GM18861 (cell line): ENCODE results near the gene ENPP4.
"Not testable (repeated sequence)": the region's sequence is repeated elsewhere in the genome, so short reads cannot be mapped to it uniquely, and the experiment has no call there.

Source experiments
- ATAC-seq: cut with Tn5 transposase; IDR thresholded peaks from one replicate; pipeline ENCODE4 v1.9.1; 2021; ENCODE audit not compliant: unreplicated experiment

Gene ENPP4

DNA sequence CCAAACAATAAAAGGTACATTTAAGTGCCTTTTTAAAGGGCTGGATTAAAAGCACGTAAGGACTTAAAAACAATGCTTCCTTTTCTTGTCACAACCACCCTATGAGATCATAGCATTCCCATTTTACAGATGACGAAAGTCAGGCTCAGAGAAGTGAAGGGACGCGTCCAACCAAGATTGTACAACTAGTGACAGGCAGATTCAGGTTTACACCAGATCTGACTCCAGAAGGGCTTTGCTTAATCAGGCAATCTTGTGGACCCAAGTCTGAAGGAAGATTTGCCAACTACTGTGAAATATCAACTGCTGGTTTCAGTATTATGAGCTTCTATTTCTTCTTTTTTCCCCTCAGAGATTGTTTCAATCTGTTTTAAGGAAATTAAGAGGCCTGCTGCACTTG lies 877 bp downstream of the ENPP4 start:
- ATAC-seq, result no peak

- not testable (repeated sequence) for ATAC-seq
Measured at GRCh38 chr6:46131291-46131690, 1.5 kb downstream of the ENPP4 start.

- ATAC-seq, result no peak
Measured at GRCh38 chr6:46134216-46134615, 4.4 kb downstream of the ENPP4 start.

GRCh38 chr6:46135176-46135575 lies 5.4 kb downstream of the ENPP4 start:
- ATAC-seq, result no peak

DNA sequence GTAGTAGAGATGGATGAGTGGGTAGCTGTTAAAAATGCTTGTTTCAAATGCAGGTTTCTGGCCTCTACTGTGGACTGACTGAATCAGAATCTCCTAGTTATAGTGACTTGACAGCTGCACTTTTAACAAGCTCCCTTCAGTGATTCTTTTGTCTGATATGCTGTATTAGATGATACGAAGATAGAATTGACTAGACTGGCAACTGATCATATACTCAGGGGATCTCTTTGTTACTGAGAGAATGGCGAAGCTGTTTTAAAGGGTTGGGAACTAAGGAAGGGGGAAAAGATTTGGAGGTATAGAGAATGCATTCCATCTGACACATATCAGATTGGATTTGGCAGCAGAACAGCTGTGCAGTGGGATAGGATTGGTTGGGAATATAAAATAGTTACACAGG lies 7.0 kb downstream of the ENPP4 start:
- ATAC-seq, result no peak

- ATAC-seq, result peak; percentile 54
Measured at GRCh38 chr6:46137387-46137786, 7.6 kb downstream of the ENPP4 start.

- peak; percentile 85 for ATAC-seq
Measured at GRCh38 chr6:46138281-46138680, 8.5 kb downstream of the ENPP4 start.

GRCh38 chr6:46144270-46144669 lies 14.5 kb downstream of the ENPP4 start:
- no peak for ATAC-seq

GRCh38 chr6:46149066-46149465 lies 19.3 kb downstream of the ENPP4 start:
- ATAC-seq, result not testable (repeated sequence)

GRCh38 chr6:46156701-46157100 lies 26.9 kb downstream of the ENPP4 start:
- ATAC-seq, result no peak

GRCh38 chr6:46159229-46159628 lies 29.4 kb downstream of the ENPP4 start:
- ATAC-seq, result no peak

DNA sequence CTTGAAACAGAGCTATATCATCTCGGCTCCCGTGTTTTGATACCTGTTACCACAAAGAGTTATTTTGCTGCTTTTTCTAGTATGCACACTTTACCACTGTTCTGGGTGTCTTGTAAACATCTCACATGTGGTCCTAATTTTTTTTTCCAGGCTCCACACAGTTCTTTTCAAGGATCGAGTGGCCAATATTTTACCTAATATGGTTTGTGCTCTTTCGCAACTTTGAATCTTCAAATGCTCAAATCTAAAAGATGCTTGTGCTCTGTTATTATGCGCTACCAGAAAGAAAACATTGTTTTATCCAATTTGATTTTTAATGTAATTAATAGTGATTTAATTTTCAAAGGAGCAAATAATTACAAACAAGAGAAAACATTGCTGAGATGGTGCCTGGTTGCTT lies 30.3 kb downstream of the ENPP4 start:
- ATAC-seq, result no peak

GRCh38 chr6:46170357-46171289 lies 40.8 kb downstream of the ENPP4 start, which contains the start of gene ENPP5:
Gene ENPP5, minus strand, starts transcription at chr6:46170980. Its CDS starts 2,718 bp downstream, at chr6:46168262.
- ATAC-seq, result peak; percentile 72

DNA sequence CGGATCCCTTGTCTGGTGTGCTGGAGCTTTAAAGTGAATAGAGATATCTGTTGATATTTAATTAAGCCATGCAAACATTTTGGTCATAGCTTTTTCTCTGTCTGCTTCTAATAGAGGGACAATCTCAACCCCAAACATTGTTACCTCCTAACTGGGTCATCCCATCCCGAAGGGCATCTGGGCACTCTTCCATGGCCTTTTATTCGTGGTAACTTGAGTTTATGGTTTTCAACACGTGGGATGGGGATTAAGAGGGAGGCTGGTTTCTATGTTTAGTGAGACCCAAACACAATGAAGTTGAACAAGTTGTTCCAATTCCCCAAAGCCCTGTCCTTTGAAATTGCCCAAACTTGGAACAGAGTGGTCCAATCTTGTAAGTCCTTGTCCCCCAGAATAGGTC lies 42.4 kb downstream of the ENPP4 start:
- ATAC-seq, result no peak

GRCh38 chr6:46174904-46175303 lies 45.1 kb downstream of the ENPP4 start:
- no peak for ATAC-seq

- peak; percentile 90 for ATAC-seq
Measured at GRCh38 chr6:46175446-46175845, 45.7 kb downstream of the ENPP4 start.

- ATAC-seq, result no peak
Measured at GRCh38 chr6:46175976-46176375, 46.2 kb downstream of the ENPP4 start.

- ATAC-seq, result no peak
Measured at GRCh38 chr6:46184114-46184513, 54.3 kb downstream of the ENPP4 start.

DNA sequence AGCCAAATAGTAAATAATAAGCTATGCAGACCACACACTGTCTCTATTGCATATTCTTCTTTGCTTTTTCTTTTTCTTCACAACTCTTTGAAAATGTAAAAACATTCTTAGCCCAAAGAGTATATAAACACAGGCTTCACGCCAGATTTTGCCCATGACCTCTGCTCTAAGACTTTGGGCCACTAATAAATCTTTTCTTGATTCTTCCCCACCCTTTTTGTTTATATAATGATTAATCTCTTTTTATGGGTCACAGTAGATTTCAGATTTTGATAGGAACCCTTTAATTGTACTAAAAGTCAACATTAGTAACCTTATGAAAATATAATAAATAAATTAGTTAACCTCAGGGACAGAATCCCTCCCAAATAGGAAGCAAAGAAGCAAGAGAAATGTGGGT lies 56.8 kb downstream of the ENPP4 start:
- no peak for ATAC-seq

- ATAC-seq, result no peak
Measured at GRCh38 chr6:46189726-46190125, 59.9 kb downstream of the ENPP4 start.

DNA sequence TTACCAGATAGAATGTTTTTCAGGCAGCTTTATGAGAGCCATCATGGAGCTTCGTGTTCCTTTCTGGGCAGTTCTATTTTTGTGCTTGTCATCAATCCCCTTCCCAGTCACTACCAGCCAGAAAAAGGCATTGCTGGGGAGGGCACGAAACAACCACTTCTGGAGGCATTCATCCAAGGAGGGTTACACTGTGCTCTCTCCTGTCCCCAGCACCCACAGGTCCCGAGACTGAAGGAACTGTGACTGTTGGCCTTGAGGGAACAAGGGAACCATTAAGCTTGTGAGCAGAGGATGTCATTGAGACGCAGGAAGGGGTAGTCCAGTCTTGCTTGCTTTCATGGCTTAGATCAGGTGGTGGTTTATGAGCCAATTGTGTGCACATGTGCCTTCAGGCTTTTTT lies 61.1 kb downstream of the ENPP4 start:
- no peak for ATAC-seq

GRCh38 chr6:46191961-46192360 lies 62.2 kb downstream of the ENPP4 start:
- no peak for ATAC-seq
